SH-SY5Y (cell line): ENCODE measurements around the gene PITPNC1.

Experiments used
- GATA2 ChIP-seq: IDR thresholded peaks from 2 replicates; pipeline ENCODE4 v1.6.1; 2011; ENCODE audit warnings: mild to moderate bottlenecking, low read depth, low read length
- GATA3 ChIP-seq: IDR thresholded peaks from 2 replicates; pipeline ENCODE4 v1.6.1; 2011; ENCODE audit warnings: low read depth, mild to moderate bottlenecking, low read length, moderate library complexity

- TF ChIP-seq GATA2 (peak; percentile 45), GATA3 (no peak)
Measured at GRCh38 chr17:67443931-67444595, 67.0 kb downstream of the PITPNC1 start.
